Parathyroid adenoma (tissue), 2 donors: ENCODE results near the gene TBR1.

Experiments used
- H2AFZ ChIP-seq: fragments of 300-600 bp; sonication (generic); one replicate; pipeline ENCODE4 v1.7.0; 2017; ENCODE audit warnings: antibody characterized with exemption, mild to moderate bottlenecking
- H3K27ac ChIP-seq: fragments of 300-600 bp; sonication (generic); one replicate; pipeline ENCODE4 v1.7.0; 2017
- H3K27me3 ChIP-seq: fragments of 300-600 bp; sonication (generic); one replicate; pipeline ENCODE4 v1.7.0; 2017; ENCODE audit warnings: low read length; ENCODE audit not compliant: control insufficient read depth, insufficient read depth
- H3K36me3 ChIP-seq: fragments of 300-600 bp; sonication (generic); one replicate; pipeline ENCODE4 v1.7.0; 2017; ENCODE audit warnings: low read length; ENCODE audit not compliant: control insufficient read depth, insufficient read depth
- H3K4me1 ChIP-seq: fragments of 300-600 bp; sonication (generic); one replicate; pipeline ENCODE4 v1.7.0; 2017; ENCODE audit warnings: control low read depth
- H3K4me2 ChIP-seq: fragments of 300-600 bp; sonication (generic); one replicate; pipeline ENCODE4 v1.7.0; 2017; ENCODE audit warnings: low read length
- H3K4me3 ChIP-seq: fragments of 300-600 bp; sonication (generic); one replicate; pipeline ENCODE4 v1.7.0; 2017; ENCODE audit warnings: low read depth, low read length
- H3K79me2 ChIP-seq: fragments of 300-600 bp; sonication (generic); one replicate; pipeline ENCODE4 v1.7.0; 2017; ENCODE audit warnings: control low read depth
- H3K9ac ChIP-seq: fragments of 300-600 bp; sonication (generic); one replicate; pipeline ENCODE4 v1.7.0; 2017; ENCODE audit warnings: mild to moderate bottlenecking
- H3K9me3 ChIP-seq: fragments of 300-600 bp; sonication (generic); one replicate; pipeline ENCODE4 v1.7.0; 2017; ENCODE audit warnings: low read length; ENCODE audit not compliant: control insufficient read depth
- TF ChIP-seq, protein P1 (sequence below): fragments of 300-600 bp; sonication (generic); IDR thresholded peaks from one replicate; pipeline ENCODE4 v1.7.0; 2017; ENCODE audit warnings: antibody characterized with exemption, mild to moderate bottlenecking
- donor health status: primary hyperparathyroidism.

TBR1 gene

DNA sequence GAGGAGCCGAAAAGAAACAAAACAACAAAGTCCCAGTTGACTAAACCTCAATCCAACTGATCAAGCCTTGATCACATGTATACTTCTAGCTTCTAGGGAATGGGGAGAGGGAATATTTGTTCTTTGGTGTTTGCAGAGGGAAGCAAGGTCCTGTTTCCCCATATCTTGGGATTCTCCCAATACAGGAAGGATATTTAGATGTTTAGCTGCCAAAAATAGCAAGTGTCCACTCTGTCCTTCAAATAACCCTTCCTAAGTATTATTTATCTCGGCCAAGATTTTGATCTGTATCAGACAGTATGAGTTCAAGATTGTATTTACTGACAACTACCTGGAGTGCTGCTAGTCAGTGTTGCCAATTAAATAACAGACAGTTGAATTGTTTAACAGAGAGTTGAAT, 55.5 kb downstream of the TBR1 start:
- Histone ChIP-seq H3K79me2 (no peaks in the 10 kb centered on the region), H3K9ac (no peak overlapping the region), H3K36me3 (no peaks in the 10 kb centered on the region), H3K27ac (no peak overlapping the region), H3K4me2 (no peak overlapping the region), H3K27me3 (no peaks in the 10 kb centered on the region), H3K4me1 (no peaks in the 10 kb centered on the region), H3K9me3 (no peaks in the 10 kb centered on the region), H3K4me3 (no peak overlapping the region), H2AFZ (no peak overlapping the region)
- TF ChIP-seq, protein P1, sequence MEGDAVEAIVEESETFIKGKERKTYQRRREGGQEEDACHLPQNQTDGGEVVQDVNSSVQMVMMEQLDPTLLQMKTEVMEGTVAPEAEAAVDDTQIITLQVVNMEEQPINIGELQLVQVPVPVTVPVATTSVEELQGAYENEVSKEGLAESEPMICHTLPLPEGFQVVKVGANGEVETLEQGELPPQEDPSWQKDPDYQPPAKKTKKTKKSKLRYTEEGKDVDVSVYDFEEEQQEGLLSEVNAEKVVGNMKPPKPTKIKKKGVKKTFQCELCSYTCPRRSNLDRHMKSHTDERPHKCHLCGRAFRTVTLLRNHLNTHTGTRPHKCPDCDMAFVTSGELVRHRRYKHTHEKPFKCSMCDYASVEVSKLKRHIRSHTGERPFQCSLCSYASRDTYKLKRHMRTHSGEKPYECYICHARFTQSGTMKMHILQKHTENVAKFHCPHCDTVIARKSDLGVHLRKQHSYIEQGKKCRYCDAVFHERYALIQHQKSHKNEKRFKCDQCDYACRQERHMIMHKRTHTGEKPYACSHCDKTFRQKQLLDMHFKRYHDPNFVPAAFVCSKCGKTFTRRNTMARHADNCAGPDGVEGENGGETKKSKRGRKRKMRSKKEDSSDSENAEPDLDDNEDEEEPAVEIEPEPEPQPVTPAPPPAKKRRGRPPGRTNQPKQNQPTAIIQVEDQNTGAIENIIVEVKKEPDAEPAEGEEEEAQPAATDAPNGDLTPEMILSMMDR, result no peak

GRCh38 chr2:161474920-161475319, 58.8 kb downstream of the TBR1 start:
- no peak overlapping the region for H3K4me2 ChIP-seq
- H3K27ac ChIP-seq, result no peak overlapping the region
- no peaks in the 10 kb centered on the region for H3K4me1 ChIP-seq
- no peaks in the 10 kb centered on the region for H3K27me3 ChIP-seq
- TF ChIP-seq, protein P1, result no peak
- no peak overlapping the region for H3K4me3 ChIP-seq
- no peaks in the 10 kb centered on the region for H3K36me3 ChIP-seq
- H3K9me3 ChIP-seq, result no peaks in the 10 kb centered on the region
- no peak overlapping the region for H3K9ac ChIP-seq
- no peaks in the 10 kb centered on the region for H3K79me2 ChIP-seq
- H2AFZ ChIP-seq, result no peak overlapping the region
